ENCODE data around the gene GDPD5. TPM values are rescaled to one million over a fixed set of nuclear protein-coding genes. Genes with fewer than 3 reads are reported as not detected.

The GDPD5 gene
- total RNA-seq, 4 donors from 2014 or later = 5.1 to 9.3 (median 8.4) TPM

- WGBS = 20% methylated on average over 1 of the region's 4 CpGs
- peaks cover 0 to 33% (median 26%) of the 10 kb centered on the region in 4 donors for H3K4me1 ChIP-seq
- H3K4me3 ChIP-seq = no peak overlapping the region
- H3K27me3 ChIP-seq = no peaks in the 10 kb centered on the region
- intact Hi-C loops (cut with DNase I) = no loop called here
- no peaks in the 10 kb centered on the region for H3K36me3 ChIP-seq
- H3K9me3 ChIP-seq = no peaks in the 10 kb centered on the region
- no peak overlapping the region for H3K27ac ChIP-seq (replicated peaks in 1 of 4)
- TF ChIP-seq POLR2A (IDR thresholded peaks at IDR 0.05; ENCODE audit: low read depth) (no peak), EP300 (IDR thresholded peaks at IDR 0.05) (no peak), CTCF (IDR thresholded peaks at IDR 0.05) (no peak), POLR2AphosphoS5 (IDR thresholded peaks at IDR 0.05) (no peak)
- DNase-seq (ENCODE audit: extremely low spot score) = no peak
Observed at GRCh38 chr11:75495749-75496304, 29.9 kb downstream of the GDPD5 start.

- no peak overlapping the region for H3K4me3 ChIP-seq
- no peak overlapping the region for H3K27ac ChIP-seq (replicated peaks in 1 of 4)
- no peak for DNase-seq (ENCODE audit: extremely low spot score)
- H3K4me1 ChIP-seq = peaks cover 0 to 11% (median 5%) of the 10 kb centered on the region in 4 donors
- no peaks in the 10 kb centered on the region for H3K36me3 ChIP-seq
- WGBS = 89% methylated on average over 3 of the region's 3 CpGs
- H3K9me3 ChIP-seq = no peaks in the 10 kb centered on the region
- intact Hi-C loops (cut with DNase I) = no loop called here
- H3K27me3 ChIP-seq = no peaks in the 10 kb centered on the region
- TF ChIP-seq POLR2AphosphoS5 (IDR thresholded peaks at IDR 0.05) (no peak), POLR2A (IDR thresholded peaks at IDR 0.05; ENCODE audit: low read depth) (no peak), EP300 (IDR thresholded peaks at IDR 0.05) (no peak), CTCF (IDR thresholded peaks at IDR 0.05) (no peak)
Observed at GRCh38 chr11:75493626-75494025, 32.1 kb downstream of the GDPD5 start.

GRCh38 chr11:75492181-75492820, 33.4 kb downstream of the GDPD5 start:
- Histone ChIP-seq H3K4me1 (peaks cover 0 to 5% (median 0%) of the 10 kb centered on the region in 4 donors), H3K9me3 (no peaks in the 10 kb centered on the region), H3K27me3 (no peaks in the 10 kb centered on the region), H3K4me3 (no peak overlapping the region), H3K36me3 (no peaks in the 10 kb centered on the region), H3K27ac (replicated peaks in 1 of 4) (no peak overlapping the region)
- intact Hi-C loops (cut with DNase I) = no loop called here
- 80% methylated on average over 4 of the region's 6 CpGs for WGBS
- TF ChIP-seq EP300 (IDR thresholded peaks at IDR 0.05) (no peak), CTCF (IDR thresholded peaks at IDR 0.05) (no peak), POLR2A (IDR thresholded peaks at IDR 0.05; ENCODE audit: low read depth) (no peak), POLR2AphosphoS5 (IDR thresholded peaks at IDR 0.05) (no peak)
- no peak for DNase-seq (ENCODE audit: extremely low spot score)

- no peaks in the 10 kb centered on the region for H3K9me3 ChIP-seq
- peaks cover 0 to 5% (median 0%) of the 10 kb centered on the region in 4 donors for H3K4me1 ChIP-seq
- H3K27ac ChIP-seq (replicated peaks in 1 of 4) = no peak overlapping the region
- intact Hi-C loops (cut with DNase I) = no loop called here
- no peaks in the 10 kb centered on the region for H3K36me3 ChIP-seq
- 92% methylated on average over 2 of the region's 2 CpGs for WGBS
- DNase-seq (ENCODE audit: extremely low spot score) = no peak
- TF ChIP-seq POLR2A (IDR thresholded peaks at IDR 0.05; ENCODE audit: low read depth) (no peak), CTCF (IDR thresholded peaks at IDR 0.05) (no peak), POLR2AphosphoS5 (IDR thresholded peaks at IDR 0.05) (no peak), EP300 (IDR thresholded peaks at IDR 0.05) (no peak)
- H3K27me3 ChIP-seq = no peaks in the 10 kb centered on the region
- H3K4me3 ChIP-seq = no peak overlapping the region
Observed at GRCh38 chr11:75491465-75491864, 34.3 kb downstream of the GDPD5 start.
